Left cardiac atrium (tissue), 4 donors: ENCODE measurements around the gene MACROD2. TPM values are rescaled to one million over a fixed set of nuclear protein-coding genes. Genes with fewer than 3 reads are reported as not detected.

Source experiments
- ATAC-seq, 2 donors: fragments of 200-7000 bp; cut with Tn5 transposase; one replicate each; pipeline ENCODE4 v1.9.1; 2020; ENCODE audit warnings: mild to moderate bottlenecking in 2 of 2, moderate library complexity in 2 of 2
- DNase-seq: peaks from one replicate; pipeline ENCODE4 v3.0.0-alpha.2; 2020
- intact Hi-C, 2 donors: fragments of 100-400 bp; cut with DNase I; formaldehyde crosslinking; loops; one replicate each; pipeline versions ENCODE4 v1.14.1 to v1.15.1; 2022 to 2023
- total RNA-seq, 2 donors: library from RNA; stranded (reverse); fragmentation: NEBNext Ultra II Directional; extraction: Animal tissue kit (Norgen Biotek cat#: 25700); gene quantifications; one replicate each; pipeline ENCODE4 v1.2.1, GENCODE V29; 2021
- donor health status: DM: no; HTN: yes; CAD: no.
- donor health status: DM: no; HTN: yes; CAD: no; lungs with severe emphysema.
- donor health status: DM: yes; HTN: yes; CAD: no.
- donor health status: Dilated cardiomyopathy.

The MACROD2 gene
- total RNA-seq, 2 donors from 2014 or later = 1.3 to 2.6 TPM

DNA sequence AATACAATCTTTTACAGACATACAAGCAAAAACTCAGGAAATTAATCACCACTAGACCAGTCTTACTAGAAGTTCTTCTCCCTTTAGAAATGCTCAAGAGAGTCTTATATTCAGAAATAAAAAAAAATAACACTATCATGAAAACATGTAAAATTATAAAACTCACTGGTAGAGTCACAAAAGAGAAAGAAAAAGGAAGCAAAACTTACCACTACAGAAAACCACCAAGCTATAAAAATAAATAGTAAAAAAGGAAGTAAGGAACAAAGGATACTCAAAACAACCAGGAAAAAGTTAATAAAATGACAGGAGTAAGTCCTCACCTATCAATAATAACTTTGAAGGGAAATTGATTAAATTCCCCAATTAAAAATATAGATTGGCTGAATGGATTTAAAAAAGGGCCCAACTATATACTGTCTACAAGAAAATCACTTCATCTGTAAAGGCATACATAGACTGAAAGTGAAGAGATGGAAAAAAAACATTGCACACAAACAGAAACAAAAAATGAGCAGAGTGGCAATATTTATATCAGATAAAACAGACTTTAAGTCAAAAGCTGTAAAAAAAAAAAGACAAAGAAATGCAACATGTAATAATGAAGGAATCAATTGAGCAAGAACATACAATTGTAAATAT, 2088.4 kb downstream of the MACROD2 start:
- intact Hi-C loops = no loop called here
- ATAC-seq (no peak), DNase-seq (no peak)

DNA sequence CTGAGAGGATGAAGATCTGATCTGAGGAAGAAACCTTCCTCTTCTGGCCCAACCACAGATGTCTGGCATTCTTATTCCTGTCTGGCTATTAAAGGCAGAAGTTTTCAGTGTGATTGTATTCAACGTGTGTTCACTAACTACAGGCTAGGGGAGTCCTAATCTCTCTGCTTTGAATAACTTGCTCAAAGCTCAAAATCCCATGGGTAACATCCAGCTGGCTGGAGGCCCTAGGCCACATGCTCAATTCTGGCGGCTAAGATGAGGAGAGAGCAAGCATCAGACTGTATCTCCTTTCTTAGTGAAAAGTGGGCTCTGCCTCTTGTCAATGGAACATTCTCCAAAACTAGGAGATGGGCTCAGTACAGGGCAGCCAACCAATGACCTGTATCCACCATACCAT, 2099.9 kb downstream of the MACROD2 start:
- no peak for DNase-seq
- peak; percentile 46 to 53 for ATAC-seq
- intact Hi-C loops = no loop called here

DNA sequence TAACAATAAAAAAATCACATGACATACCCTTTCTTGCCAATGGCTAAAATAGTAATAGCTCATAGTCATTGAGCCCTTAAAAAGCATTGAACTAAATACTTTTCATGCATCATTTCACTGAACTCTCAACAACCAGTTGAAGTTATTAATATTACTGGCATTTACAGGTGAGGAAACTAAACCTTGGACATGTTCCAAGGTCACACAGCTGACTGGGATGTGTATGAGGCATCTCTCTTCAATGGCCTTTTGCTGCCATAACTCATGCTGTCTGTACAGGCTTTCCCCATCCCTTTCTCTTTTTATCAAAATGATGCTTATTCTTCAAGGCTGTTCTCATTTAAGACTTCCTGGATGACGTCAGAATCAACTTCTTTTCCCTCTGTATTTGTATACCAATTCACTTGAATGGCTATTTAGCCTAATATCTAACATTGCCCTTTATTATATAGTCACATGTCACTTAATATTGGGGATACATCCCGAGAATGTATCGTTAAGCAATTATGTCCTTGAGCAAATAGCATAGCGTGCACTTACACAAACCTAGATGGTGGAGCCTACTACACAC, 2101.5 kb downstream of the MACROD2 start:
- intact Hi-C loops = no loop called here
- no peak for ATAC-seq
- no peak for DNase-seq

DNA sequence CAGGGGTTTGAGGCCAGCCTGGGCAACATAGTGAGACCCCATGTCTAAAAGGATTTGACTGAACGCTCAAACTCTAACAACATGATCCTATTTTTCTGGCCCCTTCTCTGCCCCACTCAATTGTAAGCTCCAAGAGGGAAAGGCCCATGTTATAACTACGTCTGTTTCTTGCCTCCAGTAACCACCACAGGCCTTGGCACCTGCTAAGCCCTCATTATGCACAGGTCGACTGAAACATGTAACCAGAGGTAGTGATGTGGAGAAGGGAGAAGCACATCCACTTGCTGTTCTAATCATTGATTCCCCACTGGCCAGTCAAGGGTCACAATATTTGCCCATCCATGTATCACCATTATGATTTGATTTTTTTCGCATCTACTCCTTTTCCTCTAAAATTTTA, 2102.5 kb downstream of the MACROD2 start:
- intact Hi-C loops = no loop called here
- no peak for DNase-seq
- no peak for ATAC-seq

GRCh38 chr20:16098890-16099639, 2103.7 kb downstream of the MACROD2 start:
- DNase-seq (no peak), ATAC-seq (no peak)
- intact Hi-C loops = no loop called here

DNA sequence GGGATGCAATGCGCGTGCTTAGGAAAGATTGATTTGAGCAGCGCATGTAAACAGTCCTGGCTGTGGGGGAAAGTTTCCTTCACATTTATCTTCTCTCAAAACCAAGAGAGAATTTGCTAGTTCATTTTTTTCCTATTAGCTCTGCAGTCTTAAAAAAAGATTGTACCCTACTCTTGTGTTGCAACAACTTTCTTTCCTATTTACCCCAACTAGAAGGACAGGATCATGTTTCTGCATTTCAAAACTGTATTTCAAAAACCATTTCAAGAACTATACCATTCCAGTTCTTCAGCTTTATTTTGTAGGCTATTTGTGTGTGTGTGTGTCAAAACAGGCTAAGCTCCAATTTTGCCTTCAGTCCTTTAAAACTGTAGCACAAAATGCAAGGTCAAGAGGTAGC, 2104.8 kb downstream of the MACROD2 start:
- no peak for DNase-seq
- ATAC-seq = no peak
- intact Hi-C loops = no loop called here

DNA sequence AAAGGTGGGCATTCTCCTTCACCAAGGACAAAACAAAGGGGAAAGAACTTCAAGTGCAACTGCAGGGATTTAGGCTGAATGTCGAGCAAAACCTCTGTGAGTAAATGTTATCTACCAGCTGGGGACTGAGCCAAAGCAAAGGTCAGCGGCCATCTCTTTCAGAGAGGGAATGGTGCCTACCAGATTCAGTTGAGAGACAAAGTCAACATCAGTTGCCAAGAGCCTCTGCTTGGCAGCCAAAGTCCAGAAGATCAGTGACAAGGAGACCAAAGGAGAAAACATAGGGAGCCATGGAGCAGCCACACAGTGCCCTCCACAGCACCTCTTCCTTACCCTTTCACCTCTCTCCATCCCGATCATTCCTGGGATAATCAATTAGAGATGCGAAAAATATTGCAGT, 2105.5 kb downstream of the MACROD2 start:
- intact Hi-C loops = no loop called here
- DNase-seq (no peak), ATAC-seq (peak; percentile 23 to 44)

Other genes starting within 250 kb of the MACROD2 start
- 10 to 100 TPM; 11.6 to 18.7 TPM for gene ESF1, start 210.6 kb upstream of the MACROD2 start, total RNA-seq
- gene NDUFAF5, start 210.5 kb upstream of the MACROD2 start, total RNA-seq = 10 to 100 TPM; 46.4 to 67.6 TPM
- under 1 TPM in 1 of 2 donors, not detected in 1; 0.91 TPM for gene SEL1L2, start 4.9 kb upstream of the MACROD2 start, total RNA-seq